Stimulated activated CD4-positive, alpha-beta T cell treated with anti-CD3 and anti-CD28 coated beads, TNF-alpha, amount 100 ng/mL, for 48 hours (primary cell): ENCODE data around the gene TNFRSF9.

ENCODE experiments used
- DNase-seq, 3 donors: peaks; one replicate each; pipeline ENCODE4 v3.0.0-alpha.2; 2020; ENCODE audit warnings: low read depth in 3 of 3

TNFRSF9 gene

GRCh38 chr1:7873801-7874795 is 66.5 kb downstream of the TNFRSF9 start:
- DNase-seq, result no peak

DNA sequence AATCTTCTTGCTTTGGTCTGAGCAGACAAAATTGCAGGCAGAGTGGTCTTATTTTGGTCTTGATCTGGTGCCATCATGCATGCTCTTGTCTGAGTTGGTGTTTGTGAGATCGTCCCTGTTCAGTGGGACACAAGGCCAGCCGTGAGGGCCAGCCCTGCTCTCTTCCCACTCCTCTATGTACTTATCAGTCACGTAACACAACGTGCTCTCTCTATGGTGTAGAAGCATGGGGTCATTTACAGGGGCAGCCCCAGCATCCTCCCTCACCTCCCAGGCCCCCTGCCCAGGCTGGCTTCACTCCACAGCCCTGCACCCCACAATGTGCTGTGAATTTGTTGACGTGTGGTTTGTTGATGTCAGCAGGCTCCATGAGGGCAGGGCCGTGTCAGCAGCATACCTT is 69.5 kb downstream of the TNFRSF9 start:
- DNase-seq, result no peak

DNA sequence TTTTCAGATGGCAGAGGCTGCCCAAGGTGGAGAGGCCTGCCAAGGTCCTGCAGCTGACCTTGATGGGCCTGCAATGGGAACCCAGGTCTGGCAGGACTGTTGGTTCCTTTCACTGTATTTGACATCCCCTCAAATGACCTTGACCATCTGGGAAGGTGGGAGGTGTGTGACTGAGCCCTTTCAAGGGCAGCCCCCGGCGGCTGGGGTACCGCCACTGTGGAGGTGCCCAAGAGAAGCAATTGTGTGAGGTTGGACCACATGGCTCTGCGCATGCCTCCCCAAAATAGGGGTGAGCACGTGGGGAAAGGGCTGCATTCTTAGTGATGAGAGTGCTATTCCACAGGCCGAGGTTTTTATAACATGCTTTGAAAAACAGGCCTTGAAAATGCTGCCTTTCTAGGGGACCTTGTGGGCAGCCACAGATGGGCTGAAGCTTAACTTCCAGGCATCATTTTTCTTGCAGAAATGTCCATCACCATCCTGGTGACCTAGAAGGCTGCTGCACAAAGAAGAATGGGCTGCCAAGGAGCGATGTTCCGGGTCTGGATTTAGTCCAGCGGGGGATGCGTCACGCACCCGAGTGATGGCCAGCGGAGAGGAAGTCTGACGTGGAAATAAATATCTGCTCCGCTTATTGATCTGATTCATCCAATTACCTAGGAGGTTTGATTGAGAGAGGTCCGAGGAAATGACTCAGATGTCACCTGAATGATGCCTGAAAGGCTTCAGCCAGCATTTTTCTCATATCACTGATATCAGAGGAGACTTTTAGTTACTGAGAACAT is 71.3 kb downstream of the TNFRSF9 start:
- DNase-seq, result no peak

GRCh38 chr1:7868070-7868780 is 72.4 kb downstream of the TNFRSF9 start:
- no peak for DNase-seq

GRCh38 chr1:7865978-7866377 is 74.7 kb downstream of the TNFRSF9 start:
- no peak for DNase-seq
